Measurements from ENCODE around the gene AP2M1. TPM values are rescaled to one million over a fixed set of nuclear protein-coding genes. Genes with fewer than 3 reads are reported as not detected.

Gene AP2M1
- total RNA-seq, 4 donors from 2014 or later = 150 to 200 (median 195) TPM

GRCh38 chr3:184143327-184143726, 31.3 kb upstream of the AP2M1 start:
- Histone ChIP-seq H3K27me3 (no peaks in the 10 kb centered on the region), H3K4me1 (peaks cover 0 to 17% (median 0%) of the 10 kb centered on the region in 4 donors), H3K36me3 (peaks cover 0 to 80% (median 0%) of the 10 kb centered on the region in 3 donors), H3K9me3 (no peaks in the 10 kb centered on the region), H3K4me3 (no peak overlapping the region), H3K27ac (no peak overlapping the region)
- TF ChIP-seq, protein P1, sequence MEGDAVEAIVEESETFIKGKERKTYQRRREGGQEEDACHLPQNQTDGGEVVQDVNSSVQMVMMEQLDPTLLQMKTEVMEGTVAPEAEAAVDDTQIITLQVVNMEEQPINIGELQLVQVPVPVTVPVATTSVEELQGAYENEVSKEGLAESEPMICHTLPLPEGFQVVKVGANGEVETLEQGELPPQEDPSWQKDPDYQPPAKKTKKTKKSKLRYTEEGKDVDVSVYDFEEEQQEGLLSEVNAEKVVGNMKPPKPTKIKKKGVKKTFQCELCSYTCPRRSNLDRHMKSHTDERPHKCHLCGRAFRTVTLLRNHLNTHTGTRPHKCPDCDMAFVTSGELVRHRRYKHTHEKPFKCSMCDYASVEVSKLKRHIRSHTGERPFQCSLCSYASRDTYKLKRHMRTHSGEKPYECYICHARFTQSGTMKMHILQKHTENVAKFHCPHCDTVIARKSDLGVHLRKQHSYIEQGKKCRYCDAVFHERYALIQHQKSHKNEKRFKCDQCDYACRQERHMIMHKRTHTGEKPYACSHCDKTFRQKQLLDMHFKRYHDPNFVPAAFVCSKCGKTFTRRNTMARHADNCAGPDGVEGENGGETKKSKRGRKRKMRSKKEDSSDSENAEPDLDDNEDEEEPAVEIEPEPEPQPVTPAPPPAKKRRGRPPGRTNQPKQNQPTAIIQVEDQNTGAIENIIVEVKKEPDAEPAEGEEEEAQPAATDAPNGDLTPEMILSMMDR (IDR thresholded peaks at IDR 0.05) = no peak
- no peak for TF ChIP-seq POLR2A (IDR thresholded peaks at IDR 0.05)
- DNase-seq = peak in 1 of 3 donors; percentile 9

- Histone ChIP-seq H3K27ac (no peak overlapping the region), H3K4me1 (peaks cover 0 to 17% (median 0%) of the 10 kb centered on the region in 4 donors), H3K9me3 (no peaks in the 10 kb centered on the region), H3K27me3 (no peaks in the 10 kb centered on the region), H3K4me3 (no peak overlapping the region), H3K36me3 (peaks cover 0 to 68% (median 0%) of the 10 kb centered on the region in 3 donors)
- DNase-seq = peak in 1 of 3 donors; percentile 39
- no peak for TF ChIP-seq POLR2A (IDR thresholded peaks at IDR 0.05)
- TF ChIP-seq, protein P1 (IDR thresholded peaks at IDR 0.05) = no peak
These were observed 30.1 kb upstream of the AP2M1 start for GRCh38 chr3:184144505-184144904.

- peak; percentile 28 to 81 (median 61) for DNase-seq
- Histone ChIP-seq H3K36me3 (peaks cover 0 to 62% (median 0%) of the 10 kb centered on the region in 3 donors), H3K4me3 (no peak overlapping the region), H3K27ac (peak overlapping the region in 2 of 4 donors; percentile 9 to 22), H3K4me1 (peaks cover 0 to 17% (median 0%) of the 10 kb centered on the region in 4 donors), H3K27me3 (no peaks in the 10 kb centered on the region), H3K9me3 (no peaks in the 10 kb centered on the region)
- no peak for TF ChIP-seq POLR2A (IDR thresholded peaks at IDR 0.05)
- TF ChIP-seq, protein P1 (IDR thresholded peaks at IDR 0.05) = peak; percentile 16 to 74 (median 60)
These were observed 29.5 kb upstream of the AP2M1 start for GRCh38 chr3:184145111-184145524.

GRCh38 chr3:184145751-184146270, 28.8 kb upstream of the AP2M1 start:
- Histone ChIP-seq H3K27ac (peak overlapping the region in 2 of 4 donors; percentile 9 to 22), H3K9me3 (no peaks in the 10 kb centered on the region), H3K27me3 (no peaks in the 10 kb centered on the region), H3K36me3 (peaks cover 0 to 55% (median 0%) of the 10 kb centered on the region in 3 donors), H3K4me1 (peaks cover 0 to 17% (median 0%) of the 10 kb centered on the region in 4 donors), H3K4me3 (no peak overlapping the region)
- TF ChIP-seq, protein P1 (IDR thresholded peaks at IDR 0.05) = no peak
- no peak for TF ChIP-seq POLR2A (IDR thresholded peaks at IDR 0.05)
- no peak for DNase-seq

DNA sequence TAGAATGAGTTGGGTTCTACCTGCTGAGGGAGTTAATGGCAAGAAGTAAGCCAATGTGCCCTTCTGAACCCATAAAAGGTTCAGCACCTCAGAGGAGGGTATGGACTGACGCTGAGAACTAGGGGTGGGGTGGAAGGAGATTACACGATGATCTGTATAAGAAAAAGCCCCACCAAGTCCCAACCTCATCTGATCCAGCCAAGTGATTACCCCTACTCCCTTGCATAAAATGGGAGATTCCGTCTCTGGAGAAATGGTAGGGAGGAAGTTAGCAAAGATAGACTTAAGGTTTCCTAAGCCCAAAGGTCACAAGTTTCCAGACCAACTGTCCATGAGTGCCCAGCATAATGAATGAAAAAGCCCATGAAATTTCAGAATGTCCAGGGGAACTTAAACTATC, 26.6 kb upstream of the AP2M1 start:
- no peak for DNase-seq
- no peak overlapping the region for H3K27ac ChIP-seq

More for the DNA sequence above, 26.6 kb upstream of the AP2M1 start:
- no peaks in the 10 kb centered on the region for H3K27me3 ChIP-seq
- peaks cover 0 to 17% (median 0%) of the 10 kb centered on the region in 4 donors for H3K4me1 ChIP-seq
- H3K36me3 ChIP-seq = peaks cover 0 to 33% (median 0%) of the 10 kb centered on the region in 3 donors
- no peaks in the 10 kb centered on the region for H3K9me3 ChIP-seq
- H3K4me3 ChIP-seq = no peak overlapping the region
- TF ChIP-seq POLR2A (IDR thresholded peaks at IDR 0.05) = no peak
- TF ChIP-seq, protein P1 (IDR thresholded peaks at IDR 0.05) = no peak
